ENCODE results near the gene WDR37.
"Not testable (repeated sequence)": the region's sequence is repeated elsewhere in the genome, so short reads cannot be mapped to it uniquely, and the experiment has no call there.

Gene WDR37

GRCh38 chr10:1104971-1105370, 48.8 kb downstream of the WDR37 start:
- DNase-seq (ENCODE audit: low read depth in 2 of 2): no peak

GRCh38 chr10:1107004-1107403, 50.8 kb downstream of the WDR37 start:
- DNase-seq (ENCODE audit: low read depth in 2 of 2): no peak

GRCh38 chr10:1107679-1108078, 51.5 kb downstream of the WDR37 start:
- DNase-seq (ENCODE audit: low read depth in 2 of 2): no peak

- peak; percentile 57 to 73 for DNase-seq (ENCODE audit: low read depth in 2 of 2)
Observed at GRCh38 chr10:1109795-1110673, 53.8 kb downstream of the WDR37 start.

GRCh38 chr10:1110674-1111119, 54.5 kb downstream of the WDR37 start:
- no peak for DNase-seq (ENCODE audit: low read depth in 2 of 2)

GRCh38 chr10:1114315-1114714, 58.1 kb downstream of the WDR37 start:
- no peak for DNase-seq (ENCODE audit: low read depth in 2 of 2)

GRCh38 chr10:1114719-1115606, 58.8 kb downstream of the WDR37 start:
- DNase-seq (ENCODE audit: low read depth in 2 of 2): no peak

GRCh38 chr10:1115607-1115955, 59.4 kb downstream of the WDR37 start:
- DNase-seq (ENCODE audit: low read depth in 2 of 2): no peak

- no peak for DNase-seq (ENCODE audit: low read depth in 2 of 2)
Observed at GRCh38 chr10:1116051-1116450, 59.9 kb downstream of the WDR37 start.

GRCh38 chr10:1116696-1117280, 60.6 kb downstream of the WDR37 start:
- DNase-seq (ENCODE audit: low read depth in 2 of 2): no peak

- DNase-seq (ENCODE audit: low read depth in 2 of 2): no peak
Observed at GRCh38 chr10:1117651-1118050, 61.5 kb downstream of the WDR37 start.

GRCh38 chr10:1118318-1118717, 62.1 kb downstream of the WDR37 start:
- not testable (repeated sequence) for DNase-seq (ENCODE audit: low read depth in 2 of 2)

- DNase-seq (ENCODE audit: low read depth in 2 of 2): no peak
Observed at GRCh38 chr10:1119027-1119426, 62.8 kb downstream of the WDR37 start.

- no peak for DNase-seq (ENCODE audit: low read depth in 2 of 2)
Observed at GRCh38 chr10:1119501-1119900, 63.3 kb downstream of the WDR37 start.

- DNase-seq (ENCODE audit: low read depth in 2 of 2): no peak
Observed at GRCh38 chr10:1120306-1120705, 64.1 kb downstream of the WDR37 start.

- DNase-seq (ENCODE audit: low read depth in 2 of 2): no peak
Observed at GRCh38 chr10:1120801-1121211, 64.6 kb downstream of the WDR37 start.

GRCh38 chr10:1121271-1121970, 65.2 kb downstream of the WDR37 start:
- DNase-seq (ENCODE audit: low read depth in 2 of 2): no peak

GRCh38 chr10:1122349-1122748, 66.2 kb downstream of the WDR37 start:
- DNase-seq (ENCODE audit: low read depth in 2 of 2): no peak

GRCh38 chr10:1123198-1123597, 67.0 kb downstream of the WDR37 start:
- no peak for DNase-seq (ENCODE audit: low read depth in 2 of 2)

GRCh38 chr10:1123972-1124371, 67.8 kb downstream of the WDR37 start:
- no peak for DNase-seq (ENCODE audit: low read depth in 2 of 2)

- DNase-seq (ENCODE audit: low read depth in 2 of 2): no peak
Observed at GRCh38 chr10:1124796-1125195, 68.6 kb downstream of the WDR37 start.

- DNase-seq (ENCODE audit: low read depth in 2 of 2): no peak
Observed at GRCh38 chr10:1126461-1126860, 70.3 kb downstream of the WDR37 start.

Data from stimulated activated CD4-positive, alpha-beta T cell treated with anti-CD3 and anti-CD28 coated beads, Interleukin-15, amount 100 ng/mL, for 48 hours (primary cell).